ENCODE results near the gene TTC13.

GRCh38 chr1:230992100-230992774 is 13.6 kb upstream of the TTC13 start:
- TF ChIP-seq CTCF (IDR thresholded peaks at IDR 0.05) (no peak), EZH2 (IDR thresholded peaks at IDR 0.05) (no peak)
